HEK293 (cell line): ENCODE data around the gene TMEM255B.

Experiments
- BCL11B ChIP-seq: fragments of 450-650 bp; formaldehyde crosslinking; IDR thresholded peaks from 2 replicates; pipeline ENCODE4 v1.5.1; 2016; ENCODE audit warnings: low read depth, missing biosample characterization, missing genetic modification characterization
- CTCF ChIP-seq: fragments of 450-650 bp; formaldehyde crosslinking; IDR thresholded peaks from 2 replicates; pipeline ENCODE4 v1.5.1; 2016; ENCODE audit warnings: missing biosample characterization, missing genetic modification characterization

GRCh38 chr13:113789167-113789566 lies 30.1 kb downstream of the TMEM255B start:
- TF ChIP-seq CTCF (tag by site-specific recombination) (no peak), BCL11B (tag by site-specific recombination) (no peak)
